Measurements from ENCODE around the gene DPEP2. TPM values are rescaled to one million over a fixed set of nuclear protein-coding genes. Genes with fewer than 3 reads are reported as not detected.

The DPEP2 gene
- total and polyA plus RNA-seq, 2 of the 13 experiments (the other 11 are each of a cell fraction or from before 2014, with no cell fraction given): 0.18 TPM; not detected in 1

DNA sequence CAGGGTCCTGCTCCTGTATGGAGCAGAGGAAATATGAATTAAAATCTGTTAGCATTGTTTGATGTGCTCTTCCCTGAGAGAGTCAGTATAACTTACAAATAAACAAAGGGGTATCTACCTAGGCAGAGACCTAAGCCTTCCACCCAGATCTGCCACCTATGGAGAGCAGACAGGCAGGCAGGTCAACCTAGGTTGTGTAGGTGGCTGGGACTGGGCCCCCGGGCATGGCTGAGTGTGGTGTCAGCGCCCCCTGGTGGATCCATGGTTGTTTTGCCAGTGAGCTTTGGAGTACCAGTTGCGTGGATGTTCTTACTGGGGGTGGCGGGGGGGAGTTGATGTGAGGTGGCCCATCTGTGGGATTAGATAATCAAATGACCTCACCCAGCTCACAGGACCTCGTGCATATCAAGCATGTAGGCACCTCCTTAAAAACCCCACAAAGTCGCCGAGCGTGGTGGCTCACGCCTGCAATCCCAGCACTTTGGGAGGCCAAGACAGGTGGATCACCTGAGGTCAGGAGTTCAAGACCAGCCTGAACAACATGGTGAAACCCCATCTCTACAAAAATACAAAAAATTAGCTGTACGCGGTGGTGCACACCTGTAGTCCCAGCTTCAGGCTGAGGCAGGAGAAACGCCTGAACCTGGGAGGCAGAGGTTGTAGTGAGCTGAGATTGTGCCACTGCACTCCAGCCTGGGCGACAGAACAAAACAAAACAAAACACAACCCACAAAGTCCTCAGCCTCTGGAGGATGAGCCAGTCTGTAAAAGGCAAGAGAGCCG is 41.4 kb upstream of the DPEP2 start (continued):
- no peak; the same call in 1 of the 2 replicates for TF ChIP-seq MIER2 (CRISPR knock-in tag; IDR thresholded peaks at IDR 0.05)
- no peak for TF ChIP-seq ZKSCAN8 (CRISPR knock-in tag; IDR thresholded peaks at IDR 0.05; ENCODE audit: borderline replicate concordance)
- no peak for TF ChIP-seq KAT2B (IDR thresholded peaks at IDR 0.05; ENCODE audit: borderline replicate concordance, low read depth, low read length)
- TF ChIP-seq ZNF557 (CRISPR knock-in tag; IDR thresholded peaks at IDR 0.05): no peak
- no peak for TF ChIP-seq ZNF616 (CRISPR knock-in tag; IDR thresholded peaks at IDR 0.05; ENCODE audit: low read depth)
- no peak for TF ChIP-seq ZKSCAN1 (IDR thresholded peaks at IDR 0.05; ENCODE audit: low read length)
- no peak for TF ChIP-seq ZMYM2 (CRISPR knock-in tag; IDR thresholded peaks at IDR 0.05)
- TF ChIP-seq, protein P1, sequence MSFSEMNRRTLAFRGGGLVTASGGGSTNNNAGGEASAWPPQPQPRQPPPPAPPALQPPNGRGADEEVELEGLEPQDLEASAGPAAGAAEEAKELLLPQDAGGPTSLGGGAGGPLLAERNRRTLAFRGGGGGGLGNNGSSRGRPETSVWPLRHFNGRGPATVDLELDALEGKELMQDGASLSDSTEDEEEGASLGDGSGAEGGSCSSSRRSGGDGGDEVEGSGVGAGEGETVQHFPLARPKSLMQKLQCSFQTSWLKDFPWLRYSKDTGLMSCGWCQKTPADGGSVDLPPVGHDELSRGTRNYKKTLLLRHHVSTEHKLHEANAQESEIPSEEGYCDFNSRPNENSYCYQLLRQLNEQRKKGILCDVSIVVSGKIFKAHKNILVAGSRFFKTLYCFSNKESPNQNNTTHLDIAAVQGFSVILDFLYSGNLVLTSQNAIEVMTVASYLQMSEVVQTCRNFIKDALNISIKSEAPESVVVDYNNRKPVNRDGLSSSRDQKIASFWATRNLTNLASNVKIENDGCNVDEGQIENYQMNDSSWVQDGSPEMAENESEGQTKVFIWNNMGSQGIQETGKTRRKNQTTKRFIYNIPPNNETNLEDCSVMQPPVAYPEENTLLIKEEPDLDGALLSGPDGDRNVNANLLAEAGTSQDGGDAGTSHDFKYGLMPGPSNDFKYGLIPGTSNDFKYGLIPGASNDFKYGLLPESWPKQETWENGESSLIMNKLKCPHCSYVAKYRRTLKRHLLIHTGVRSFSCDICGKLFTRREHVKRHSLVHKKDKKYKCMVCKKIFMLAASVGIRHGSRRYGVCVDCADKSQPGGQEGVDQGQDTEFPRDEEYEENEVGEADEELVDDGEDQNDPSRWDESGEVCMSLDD (CRISPR knock-in tag; IDR thresholded peaks at IDR 0.05; ENCODE audit: borderline replicate concordance): no peak
- TF ChIP-seq, protein P2, sequence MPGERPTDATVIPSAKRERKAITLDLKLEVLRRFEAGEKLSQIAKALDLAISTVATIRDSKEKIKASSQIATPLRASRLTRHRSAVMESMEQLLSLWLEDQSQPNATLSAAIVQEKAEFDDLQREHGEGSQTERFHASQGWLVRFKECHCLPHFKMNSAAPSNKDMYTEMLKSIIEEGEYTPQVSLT (CRISPR knock-in tag; IDR thresholded peaks at IDR 0.05; ENCODE audit: borderline replicate concordance, low read depth): no peak
- no peak for TF ChIP-seq ZNF644 (CRISPR knock-in tag; IDR thresholded peaks at IDR 0.05; ENCODE audit: low read depth)
- TF ChIP-seq ELF3 (CRISPR knock-in tag; IDR thresholded peaks at IDR 0.05): no peak; the same call in 1 of the 2 replicates
- no peak for TF ChIP-seq ZMYM4 (CRISPR knock-in tag; IDR thresholded peaks at IDR 0.05)
- no peak for TF ChIP-seq AGO1 (IDR thresholded peaks at IDR 0.05; ENCODE audit: low read depth, low read length, poor library complexity, severe bottlenecking)
- no peak for TF ChIP-seq FIP1L1 (IDR thresholded peaks at IDR 0.05; ENCODE audit: borderline replicate concordance, insufficient read depth, low read depth, low read length)
- TF ChIP-seq ZNF766 (CRISPR knock-in tag; IDR thresholded peaks at IDR 0.05; ENCODE audit: borderline replicate concordance): no peak
- TF ChIP-seq ZNF598 (CRISPR knock-in tag; IDR thresholded peaks at IDR 0.05; ENCODE audit: borderline replicate concordance): no peak
- TF ChIP-seq ZNF30 (CRISPR knock-in tag; IDR thresholded peaks at IDR 0.05): no peak
- 0 out of 2 replicates have a peak, but pooled peaks have one; percentile 66 for TF ChIP-seq ZNF431 (CRISPR knock-in tag; IDR thresholded peaks at IDR 0.05; ENCODE audit: borderline replicate concordance, low read depth)
- TF ChIP-seq FOSL1 (CRISPR knock-in tag; IDR thresholded peaks at IDR 0.05; ENCODE audit: borderline replicate concordance): no peak
- no peak for TF ChIP-seq KLF12 (CRISPR knock-in tag; IDR thresholded peaks at IDR 0.05; ENCODE audit: borderline replicate concordance)
- no peak for TF ChIP-seq ARHGAP35 (CRISPR knock-in tag; IDR thresholded peaks at IDR 0.05; ENCODE audit: borderline replicate concordance)
- TF ChIP-seq ZNF232 (CRISPR knock-in tag; IDR thresholded peaks at IDR 0.05; ENCODE audit: borderline replicate concordance): no peak
- TF ChIP-seq GTF3A (CRISPR knock-in tag; conservative IDR thresholded peaks at IDR 0.05): peak; percentile 50; the same call in 1 of the 2 replicates
- TF ChIP-seq PHB2 (IDR thresholded peaks at IDR 0.05; ENCODE audit: partially characterized antibody): no peak
- TF ChIP-seq, protein P3, sequence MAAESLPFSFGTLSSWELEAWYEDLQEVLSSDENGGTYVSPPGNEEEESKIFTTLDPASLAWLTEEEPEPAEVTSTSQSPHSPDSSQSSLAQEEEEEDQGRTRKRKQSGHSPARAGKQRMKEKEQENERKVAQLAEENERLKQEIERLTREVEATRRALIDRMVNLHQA (CRISPR knock-in tag; IDR thresholded peaks at IDR 0.05): no peak
- TF ChIP-seq, protein P4, sequence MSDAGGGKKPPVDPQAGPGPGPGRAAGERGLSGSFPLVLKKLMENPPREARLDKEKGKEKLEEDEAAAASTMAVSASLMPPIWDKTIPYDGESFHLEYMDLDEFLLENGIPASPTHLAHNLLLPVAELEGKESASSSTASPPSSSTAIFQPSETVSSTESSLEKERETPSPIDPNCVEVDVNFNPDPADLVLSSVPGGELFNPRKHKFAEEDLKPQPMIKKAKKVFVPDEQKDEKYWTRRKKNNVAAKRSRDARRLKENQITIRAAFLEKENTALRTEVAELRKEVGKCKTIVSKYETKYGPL (CRISPR knock-in tag; IDR thresholded peaks at IDR 0.05): no peak
- TF ChIP-seq CBX1 (IDR thresholded peaks at IDR 0.05; ENCODE audit: low read depth): no peak
- no peak for TF ChIP-seq SMAD3 (CRISPR knock-in tag; IDR thresholded peaks at IDR 0.05)

All from HepG2 (cell line).